Nucleus accumbens (tissue), 56 donors: ENCODE data around the gene NUDT1.
"Not testable (repeated sequence)": the region's sequence is repeated elsewhere in the genome, so short reads cannot be mapped to it uniquely, and the experiment has no call there.

Source experiments
- DNase-seq, 56 donors: peaks; one replicate each; lab custom pipeline; 2025; lab: John Stamatoyannopoulos, UW

Gene NUDT1

GRCh38 chr7:2260820-2261219 lies 18.8 kb downstream of the NUDT1 start:
- DNase-seq = no peak

GRCh38 chr7:2261611-2262010 lies 19.6 kb downstream of the NUDT1 start:
- DNase-seq = peak in 2 of 56 donors; percentile 5 to 19

DNA sequence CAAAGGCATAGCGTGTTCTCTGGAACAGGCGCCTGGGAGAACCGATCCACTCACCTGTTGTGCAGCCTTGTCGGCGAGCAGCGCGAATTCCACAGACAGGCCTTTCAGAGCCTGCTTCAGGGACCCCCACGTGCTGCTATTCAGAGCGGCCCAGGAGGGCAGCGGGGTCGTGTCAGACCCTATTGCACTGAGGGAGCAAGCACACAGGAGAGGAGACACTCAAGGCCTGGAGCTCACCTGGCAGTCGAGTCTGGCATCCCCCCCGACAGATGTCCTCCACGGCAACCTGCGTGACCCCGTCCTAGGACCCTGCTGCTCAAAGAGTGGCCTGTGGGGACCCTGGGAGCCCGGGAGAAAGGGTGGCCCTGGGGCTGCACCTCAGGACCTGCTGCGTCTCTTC lies 21.1 kb downstream of the NUDT1 start:
- no peak for DNase-seq

DNA sequence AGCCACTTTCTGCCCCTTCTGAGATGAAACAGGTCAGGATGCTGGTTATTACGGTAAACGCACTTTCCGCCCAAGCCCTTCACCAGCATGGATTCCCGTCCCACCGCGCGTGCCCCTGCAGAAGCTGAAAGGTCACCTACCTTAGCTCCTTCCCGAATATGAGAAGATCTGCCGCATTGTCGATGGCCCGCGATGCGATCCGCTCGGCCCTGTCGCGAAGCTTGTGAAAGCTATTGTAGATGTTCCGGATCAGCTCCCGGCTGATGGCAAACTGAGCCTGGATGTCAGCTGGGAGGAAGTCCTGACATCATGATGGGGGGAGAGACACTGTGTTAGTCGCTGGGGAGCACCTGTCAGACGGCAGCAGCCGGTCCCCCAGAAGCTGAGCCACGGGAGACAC lies 22.1 kb downstream of the NUDT1 start:
- DNase-seq = no peak

GRCh38 chr7:2266911-2267310 lies 24.9 kb downstream of the NUDT1 start:
- DNase-seq = no peak

DNA sequence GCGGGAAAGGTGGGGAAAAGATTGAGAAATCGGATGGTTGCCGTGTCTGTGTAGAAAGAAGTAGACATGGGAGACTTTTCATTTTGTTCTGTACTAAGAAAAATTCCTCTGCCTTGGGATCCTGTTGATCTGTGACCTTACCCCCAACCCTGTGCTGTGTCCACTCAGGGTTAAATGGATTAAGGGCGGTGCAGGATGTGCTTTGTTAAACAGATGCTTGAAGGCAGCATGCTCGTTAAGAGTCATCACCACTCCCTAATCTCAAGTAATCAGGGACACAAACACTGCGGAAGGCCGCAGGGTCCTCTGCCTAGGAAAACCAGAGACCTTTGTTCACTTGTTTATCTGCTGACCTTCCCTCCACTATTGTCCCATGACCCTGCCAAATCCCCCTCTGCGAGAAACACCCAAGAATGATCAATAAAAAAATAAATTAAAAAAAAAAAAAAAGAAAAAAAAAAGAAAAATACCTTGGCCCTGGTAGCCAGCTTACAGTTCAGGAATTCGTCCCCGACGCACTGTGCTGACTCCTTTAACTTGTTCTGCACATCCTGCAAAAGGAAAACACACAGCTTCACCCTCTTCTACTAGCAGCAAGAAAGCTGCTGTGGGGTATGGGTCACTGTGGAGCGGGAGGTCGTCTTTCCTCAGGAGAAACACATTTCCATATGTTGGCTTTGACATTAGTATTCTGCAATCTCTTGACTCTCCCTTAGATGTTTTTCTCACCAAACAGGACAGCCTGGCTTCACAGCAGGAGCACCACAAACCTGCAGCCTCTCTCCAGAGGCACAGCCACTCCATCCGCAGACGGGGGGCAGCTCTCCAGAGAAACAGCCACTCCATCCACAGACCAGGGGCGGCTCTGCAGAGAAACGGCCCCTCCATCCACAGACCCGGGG lies 27.3 kb downstream of the NUDT1 start:
- DNase-seq = not testable (repeated sequence)

DNA sequence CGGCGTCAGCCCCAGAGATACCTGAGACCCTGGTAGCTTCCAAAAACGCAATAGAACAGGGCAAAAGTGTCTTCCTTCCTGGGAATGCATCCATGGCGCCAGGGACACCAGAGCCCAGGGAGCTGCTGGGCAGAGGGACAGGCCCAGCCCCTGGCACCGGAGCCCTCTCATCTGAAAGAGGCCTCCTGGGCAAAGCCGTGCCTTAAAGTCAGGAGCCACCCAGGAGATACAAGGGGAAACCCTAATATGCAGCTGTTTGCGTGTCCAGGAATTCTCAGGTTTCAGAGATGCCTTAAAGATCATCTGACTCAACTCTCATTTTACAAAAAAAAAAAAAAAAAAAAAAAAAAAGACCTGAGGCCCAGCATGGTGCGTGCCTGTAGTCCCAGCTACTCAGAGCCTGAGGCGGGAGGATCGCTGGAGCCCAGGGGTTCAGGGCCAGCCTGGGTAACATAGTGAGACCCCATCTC lies 28.0 kb downstream of the NUDT1 start:
- no peak for DNase-seq

GRCh38 chr7:2270495-2270894 lies 28.5 kb downstream of the NUDT1 start:
- DNase-seq = no peak

DNA sequence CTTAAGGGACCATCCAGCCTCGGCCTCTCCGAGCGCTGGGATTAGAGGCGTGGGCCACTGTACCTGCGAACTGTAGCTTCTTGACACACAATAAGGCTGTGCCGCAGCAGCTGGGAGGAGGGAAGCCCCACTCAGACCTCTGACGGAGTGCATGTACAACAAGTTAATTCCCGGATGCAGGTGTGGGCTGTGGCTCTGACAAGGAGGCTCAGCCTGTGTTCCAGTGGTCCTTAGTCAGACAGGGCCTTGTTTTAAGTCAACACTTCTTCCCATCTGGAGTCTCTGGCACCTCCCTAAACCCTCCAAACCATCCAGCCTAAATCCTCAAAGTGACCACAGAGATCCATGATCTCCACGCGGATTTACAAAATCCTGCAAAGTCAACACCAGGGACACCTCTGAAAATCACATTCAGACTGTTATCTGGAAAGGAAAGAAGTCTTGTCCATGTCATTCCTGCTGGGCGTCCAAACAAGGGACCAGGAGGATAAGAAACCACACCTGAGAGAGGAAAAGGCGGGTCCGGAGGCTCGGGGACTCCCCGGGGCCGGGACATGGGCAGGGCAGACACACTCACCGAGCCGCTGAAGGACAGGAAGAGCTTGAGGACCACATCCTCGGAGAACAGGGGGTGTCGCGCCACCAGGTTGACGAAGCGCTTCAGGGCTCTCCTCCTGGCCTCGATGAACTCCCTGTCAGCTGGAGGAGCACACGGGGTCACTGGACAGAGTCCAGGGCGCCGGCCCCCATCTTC lies 29.4 kb downstream of the NUDT1 start:
- peak in 2 of 56 donors; percentile 25 to 40 for DNase-seq

- peak in 5 of 56 donors; percentile 5 to 40 (median 13) for DNase-seq
These were observed 30.0 kb downstream of the NUDT1 start for GRCh38 chr7:2272031-2272430.

GRCh38 chr7:2273866-2274265 lies 31.8 kb downstream of the NUDT1 start:
- no peak for DNase-seq

DNA sequence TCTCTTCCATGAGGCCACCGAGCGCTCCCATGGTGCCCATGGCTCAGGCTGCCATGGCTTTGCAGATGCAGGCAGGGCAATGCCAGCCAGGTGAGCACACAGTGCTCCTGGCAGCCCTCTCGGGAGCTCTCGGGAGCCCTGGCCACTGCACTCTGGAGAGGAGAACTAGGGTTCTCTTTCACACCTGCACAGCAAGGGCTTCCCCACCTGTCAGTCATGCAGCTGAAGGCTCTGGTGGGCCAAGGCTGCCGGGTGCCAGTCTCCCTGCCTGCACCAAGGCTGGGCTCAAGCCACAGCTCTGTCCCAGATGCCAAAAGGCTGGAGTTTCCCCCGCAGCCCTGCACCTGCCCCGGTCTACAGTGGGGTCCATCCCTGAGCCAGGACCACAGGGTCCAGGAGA lies 32.6 kb downstream of the NUDT1 start:
- no peak for DNase-seq

GRCh38 chr7:2275101-2275500 lies 33.1 kb downstream of the NUDT1 start:
- no peak for DNase-seq

DNA sequence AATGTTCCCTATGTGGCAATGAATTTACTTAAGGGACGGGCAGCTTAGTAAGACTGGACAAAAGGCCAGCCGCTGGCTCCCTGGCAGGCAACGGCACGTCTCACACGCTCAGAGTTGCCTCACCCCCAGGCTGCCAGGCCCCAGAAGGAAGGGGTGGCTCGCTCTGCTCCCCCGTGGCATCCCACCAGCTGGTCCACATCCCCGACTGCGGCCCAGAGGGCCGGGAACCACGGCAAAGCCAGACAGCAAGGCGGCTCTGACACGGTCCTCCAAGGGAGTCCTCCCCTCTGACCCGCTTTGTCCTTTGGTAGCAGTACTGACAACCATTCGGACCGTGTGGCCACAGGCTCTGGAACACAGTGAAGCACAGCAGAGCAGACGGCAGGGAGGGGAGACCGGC lies 34.1 kb downstream of the NUDT1 start:
- DNase-seq = peak in 1 of 56 donors; percentile 16

DNA sequence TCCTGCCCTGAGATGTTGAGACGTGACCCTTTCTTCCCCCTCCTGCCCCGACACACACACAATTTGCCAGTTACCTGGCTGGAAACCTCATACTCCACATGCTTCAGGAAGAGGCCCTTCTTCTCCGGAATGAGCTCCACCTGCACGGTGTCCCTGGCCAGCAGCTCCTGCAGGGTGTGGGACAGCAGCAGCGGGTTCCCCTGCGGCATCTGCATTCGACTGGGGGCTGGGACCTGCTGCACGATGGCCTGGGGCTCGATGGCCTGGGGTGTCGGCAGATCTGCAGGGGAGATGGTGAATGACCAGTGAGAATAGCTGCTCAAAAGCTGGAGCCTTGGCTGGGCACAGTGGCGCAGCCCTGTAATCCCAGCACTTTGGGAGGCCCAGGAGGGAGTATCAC lies 36.0 kb downstream of the NUDT1 start:
- no peak for DNase-seq

DNA sequence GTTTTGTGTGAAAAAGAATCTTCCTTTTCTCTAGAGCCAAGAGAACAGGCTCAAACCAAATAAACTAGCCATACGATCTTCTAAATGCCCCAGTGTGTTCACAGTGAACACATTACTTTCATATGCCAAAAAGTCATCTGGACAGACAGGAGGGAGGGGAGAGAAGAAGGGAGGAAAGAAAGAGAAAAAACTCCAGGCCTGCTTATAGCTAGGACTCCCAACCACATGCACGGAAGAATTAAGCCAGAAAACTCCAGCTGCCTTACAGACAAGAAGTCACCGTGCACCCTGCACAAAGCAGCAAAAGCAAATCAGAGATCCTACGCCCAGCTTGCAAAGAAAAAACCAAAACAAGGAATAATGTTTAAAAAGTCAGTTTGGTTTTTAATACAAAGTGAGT lies 37.9 kb downstream of the NUDT1 start:
- no peak for DNase-seq

DNA sequence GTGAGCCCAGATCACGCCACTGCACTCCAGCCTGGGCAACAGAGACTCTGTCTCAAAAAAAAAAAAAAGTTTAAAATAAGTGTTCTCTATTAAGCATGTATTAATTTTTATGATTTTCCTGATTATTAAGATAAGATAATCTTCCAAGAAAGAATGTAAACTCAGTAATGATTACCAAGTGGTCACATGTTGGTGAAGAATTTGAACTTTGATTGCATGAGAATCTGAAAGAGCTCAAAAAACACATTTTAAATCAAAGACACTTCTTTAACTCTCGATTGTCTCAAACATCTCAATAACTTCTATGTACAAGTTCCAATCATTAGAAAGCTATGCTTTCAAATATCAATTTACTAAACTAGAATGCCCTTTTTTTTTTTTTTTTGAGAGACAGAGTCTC lies 38.4 kb downstream of the NUDT1 start:
- no peak for DNase-seq

DNA sequence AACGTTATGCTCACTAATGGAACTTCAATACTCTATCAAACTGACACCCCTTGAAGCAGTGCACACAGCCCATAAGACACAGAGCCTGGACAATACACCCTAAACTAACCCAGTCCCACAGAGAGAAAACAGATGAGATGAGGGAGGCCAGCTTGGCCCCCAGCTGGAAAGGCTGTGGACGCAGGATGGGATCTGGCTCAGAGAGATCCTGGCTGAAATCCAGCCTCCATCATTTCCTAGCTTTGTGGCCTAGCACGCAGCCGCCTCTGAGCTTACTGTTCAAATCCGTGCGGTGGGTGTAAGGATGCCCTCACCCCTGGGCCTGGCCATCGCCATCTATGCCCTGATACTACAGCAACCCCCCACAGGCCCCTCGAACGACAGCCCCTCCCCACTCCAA lies 39.5 kb downstream of the NUDT1 start:
- peak in 8 of 56 donors; percentile 3 to 25 (median 9) for DNase-seq

GRCh38 chr7:2282185-2282751 lies 40.2 kb downstream of the NUDT1 start:
- DNase-seq = no peak

DNA sequence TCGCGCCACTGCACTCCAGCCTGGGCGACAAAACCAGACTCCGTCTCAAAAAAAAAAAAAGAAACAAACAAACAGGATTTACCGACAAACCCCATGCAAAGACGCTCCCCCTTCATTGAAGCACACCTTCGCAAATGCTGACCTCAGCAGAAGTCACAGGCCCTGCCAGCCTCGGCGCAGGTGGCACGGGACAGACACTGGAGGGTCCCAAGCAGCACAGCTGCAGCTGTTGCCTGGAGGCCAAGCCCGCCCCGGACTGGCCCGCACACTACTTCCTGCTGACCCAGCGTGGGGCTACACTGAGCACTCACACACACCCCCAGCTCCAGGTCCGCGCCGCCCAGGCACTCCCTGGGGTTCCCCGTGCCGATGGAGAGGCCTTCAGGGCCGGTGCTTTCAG lies 41.0 kb downstream of the NUDT1 start:
- DNase-seq = no peak

DNA sequence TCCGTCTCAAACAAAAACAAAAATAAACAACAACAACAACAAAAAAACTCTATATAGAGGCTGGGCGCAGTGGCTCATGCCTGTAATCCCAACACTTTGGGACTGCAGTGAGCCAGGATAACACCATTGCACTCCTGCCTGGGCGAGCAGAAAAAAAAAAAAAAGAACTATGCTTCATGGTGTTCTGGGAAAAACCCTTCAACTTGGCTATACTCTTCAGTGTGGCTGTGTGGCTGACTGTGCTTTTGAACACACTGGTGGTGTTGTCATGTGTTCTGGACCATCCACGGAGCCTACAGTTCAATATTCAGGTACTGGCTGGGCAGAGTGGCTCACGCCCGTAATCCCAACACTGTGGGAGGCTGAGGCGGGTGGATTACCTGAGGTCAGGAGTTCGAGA lies 45.7 kb downstream of the NUDT1 start:
- no peak for DNase-seq
